Measurements from ENCODE around the gene PTPN6.

The PTPN6 gene

DNA sequence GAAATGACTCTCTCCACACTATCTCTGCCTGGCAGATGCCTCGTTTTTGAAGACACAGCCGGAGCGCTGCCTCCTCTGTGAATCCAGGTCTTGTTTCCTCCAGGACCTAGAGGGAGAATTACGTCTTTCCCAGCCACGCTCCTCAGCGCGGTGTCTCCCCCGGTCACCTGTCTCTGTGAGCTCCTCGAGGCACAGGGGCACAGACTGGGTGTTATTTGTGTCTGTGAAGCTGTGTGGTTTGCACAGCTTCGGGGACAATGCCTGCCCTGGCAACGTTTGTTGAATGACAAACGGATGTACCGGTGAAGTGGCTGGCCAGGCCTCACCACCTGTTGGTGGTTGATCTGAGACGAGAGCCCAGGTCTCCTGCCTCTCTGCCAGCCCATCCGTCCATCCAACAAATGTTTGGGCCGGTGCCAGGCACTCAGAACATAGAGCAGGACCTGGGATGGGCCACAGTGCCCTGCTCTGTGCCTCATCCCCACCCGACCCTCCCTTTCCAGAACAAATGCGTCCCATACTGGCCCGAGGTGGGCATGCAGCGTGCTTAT, 6.1 kb downstream of the PTPN6 start:
- DNase-seq = no peak

DNA sequence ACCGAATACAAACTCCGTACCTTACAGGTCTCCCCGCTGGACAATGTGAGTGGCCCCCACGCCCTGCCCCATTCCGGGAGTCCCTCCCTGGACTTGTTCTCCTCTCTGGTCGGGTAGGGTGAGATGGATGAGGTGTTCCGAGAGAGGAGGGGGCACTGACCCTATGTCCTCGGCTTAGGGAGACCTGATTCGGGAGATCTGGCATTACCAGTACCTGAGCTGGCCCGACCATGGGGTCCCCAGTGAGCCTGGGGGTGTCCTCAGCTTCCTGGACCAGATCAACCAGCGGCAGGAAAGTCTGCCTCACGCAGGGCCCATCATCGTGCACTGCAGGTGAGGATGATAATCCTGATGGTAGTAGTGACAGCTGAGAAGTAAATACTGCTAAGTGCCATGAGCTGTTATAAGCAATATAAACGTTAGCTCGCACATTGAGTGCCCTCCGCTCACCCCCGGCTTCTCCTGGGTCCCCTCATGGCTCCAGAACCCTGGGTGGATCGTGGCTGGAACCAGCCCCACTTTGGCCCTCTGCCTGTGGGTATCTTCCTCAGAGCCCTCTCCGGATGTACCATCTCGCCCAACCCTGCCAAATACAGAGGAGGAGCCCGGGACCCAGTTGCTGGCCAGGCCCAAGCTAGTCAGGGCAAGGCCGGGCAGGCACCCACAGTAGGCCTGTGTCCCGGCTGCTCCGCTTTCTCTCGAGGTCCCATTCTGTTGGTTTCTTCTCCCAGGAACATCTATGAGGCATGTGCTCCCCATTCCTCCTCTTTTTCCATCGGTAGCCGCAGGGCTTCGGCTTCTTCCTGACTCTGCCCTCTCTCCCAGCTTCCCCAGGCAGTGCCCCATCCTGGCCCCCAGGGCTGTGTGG, 6.8 kb downstream of the PTPN6 start:
- no peak for DNase-seq

DNA sequence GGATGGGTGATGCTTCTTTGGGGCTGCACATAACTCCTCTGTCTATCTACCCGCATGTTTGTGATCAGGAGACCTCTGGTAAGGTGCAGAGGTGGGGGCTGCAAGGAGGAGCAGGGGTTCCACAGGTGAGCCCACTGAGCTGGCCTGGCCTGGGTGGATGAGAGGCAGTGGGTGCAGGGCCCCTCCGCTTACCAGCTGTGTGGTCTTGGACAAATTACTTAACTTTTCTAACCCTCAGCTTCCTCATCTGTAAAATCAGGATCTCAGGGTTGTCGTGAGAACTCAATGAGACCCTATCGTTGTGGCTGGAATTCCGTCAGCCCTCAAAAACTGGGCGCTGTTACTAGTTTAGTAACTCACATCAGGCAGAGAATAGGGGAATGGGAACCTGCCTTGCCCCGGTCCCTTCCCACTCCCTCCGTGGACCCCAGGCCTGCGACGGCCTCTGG, 7.5 kb downstream of the PTPN6 start:
- no peak for DNase-seq

DNA sequence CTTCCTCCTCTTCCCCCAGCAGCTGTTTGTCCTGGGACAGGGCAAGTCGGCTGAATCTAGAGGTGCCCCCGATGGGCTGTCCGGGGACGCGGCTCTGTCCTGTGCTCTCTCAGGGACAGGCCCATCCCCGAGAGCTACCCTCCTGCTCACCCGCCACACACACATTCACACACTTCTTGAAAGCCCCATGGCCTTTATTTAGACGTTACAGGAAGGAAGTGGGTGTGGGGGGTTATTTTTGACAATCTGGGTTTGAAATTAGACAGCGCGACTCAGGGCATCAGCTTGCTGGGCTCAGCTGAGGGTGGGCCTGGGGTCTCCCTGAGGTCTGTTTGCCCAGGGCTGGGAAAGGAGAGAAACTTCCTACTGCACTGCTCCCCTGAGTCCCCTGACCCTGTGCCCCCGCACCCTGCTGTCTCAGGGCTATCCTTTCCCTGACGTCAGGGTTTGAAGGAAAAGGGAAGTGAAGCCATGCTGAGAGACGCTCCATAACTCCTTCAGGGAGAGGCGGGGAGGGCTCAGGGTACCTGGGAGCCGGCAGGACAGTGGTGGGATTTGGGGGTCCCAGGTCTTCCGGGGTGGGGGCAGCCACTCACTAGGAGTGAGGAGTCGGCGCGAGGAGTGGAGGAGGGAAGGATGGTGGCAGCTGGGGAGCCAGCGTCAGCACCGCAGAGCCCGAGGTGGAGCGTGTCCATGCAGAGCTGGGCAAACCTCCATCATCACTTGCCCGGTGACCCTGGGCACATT, 8.1 kb downstream of the PTPN6 start:
- DNase-seq = no peak

- DNase-seq = no peak
These were observed 8.8 kb downstream of the PTPN6 start for GRCh38 chr12:6959805-6960592.

GRCh38 chr12:6960593-6961277, 9.6 kb downstream of the PTPN6 start:
- no peak for DNase-seq

- DNase-seq = no peak
These were observed 10.1 kb downstream of the PTPN6 start for GRCh38 chr12:6961278-6961694.

GRCh38 chr12:6961695-6962284, 10.6 kb downstream of the PTPN6 start:
- DNase-seq = peak; percentile 78

GRCh38 chr12:6962285-6963015, 11.3 kb downstream of the PTPN6 start:
- peak; percentile 78 for DNase-seq

GRCh38 chr12:6963016-6963731, 12.0 kb downstream of the PTPN6 start:
- peak; percentile 77 for DNase-seq

DNA sequence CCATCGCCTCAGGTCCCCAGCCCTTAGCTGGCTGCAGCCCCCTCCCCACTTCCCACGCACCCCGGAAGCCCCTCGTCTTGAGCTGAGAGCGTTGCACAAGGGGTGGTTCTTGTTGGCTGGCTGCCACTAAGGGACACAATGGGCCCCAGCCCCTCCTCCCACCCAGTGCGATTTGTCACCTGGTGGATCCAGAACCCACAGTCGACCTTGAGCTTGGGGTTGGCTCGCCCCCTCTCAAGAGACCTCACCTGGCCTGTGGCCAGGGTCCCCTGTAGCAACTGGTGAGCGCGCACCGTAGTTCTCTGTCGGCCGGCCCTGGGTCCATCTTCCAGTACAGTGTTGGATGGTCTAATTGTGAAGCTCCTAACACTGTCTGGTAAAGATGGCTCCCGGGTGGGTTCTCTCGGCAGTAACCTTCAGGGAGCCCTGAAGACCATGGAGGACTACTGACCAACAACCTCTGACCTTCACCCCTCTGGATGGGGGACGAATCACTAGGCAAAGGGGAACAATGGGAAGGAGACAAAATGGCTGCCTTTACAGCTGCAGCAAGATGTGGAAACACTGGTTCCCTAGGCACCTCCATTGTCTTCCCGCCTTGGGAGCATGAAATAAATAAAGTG, 12.7 kb downstream of the PTPN6 start:
- peak; percentile 22 for DNase-seq

DNA sequence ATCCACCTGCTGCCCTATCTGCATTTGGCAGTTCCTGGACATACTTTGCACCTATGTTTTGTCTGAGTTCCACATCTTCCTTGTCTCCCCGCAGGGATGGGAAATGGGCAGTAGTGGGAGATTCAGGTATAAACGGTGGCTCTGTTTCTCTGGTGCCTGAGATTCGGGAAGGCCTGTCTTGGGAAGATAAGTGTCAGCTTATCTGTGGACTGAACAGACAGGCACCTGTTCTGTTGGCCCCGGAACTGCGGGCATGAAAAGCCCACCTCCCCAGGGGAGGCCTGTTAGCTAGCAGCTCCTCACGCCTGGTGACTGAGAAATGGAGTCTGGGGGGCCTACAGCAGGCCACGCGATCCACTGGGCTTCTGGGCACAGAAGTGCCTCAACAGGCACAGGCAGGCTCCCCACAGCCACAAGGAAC, 13.5 kb downstream of the PTPN6 start:
- DNase-seq = no peak

DNA sequence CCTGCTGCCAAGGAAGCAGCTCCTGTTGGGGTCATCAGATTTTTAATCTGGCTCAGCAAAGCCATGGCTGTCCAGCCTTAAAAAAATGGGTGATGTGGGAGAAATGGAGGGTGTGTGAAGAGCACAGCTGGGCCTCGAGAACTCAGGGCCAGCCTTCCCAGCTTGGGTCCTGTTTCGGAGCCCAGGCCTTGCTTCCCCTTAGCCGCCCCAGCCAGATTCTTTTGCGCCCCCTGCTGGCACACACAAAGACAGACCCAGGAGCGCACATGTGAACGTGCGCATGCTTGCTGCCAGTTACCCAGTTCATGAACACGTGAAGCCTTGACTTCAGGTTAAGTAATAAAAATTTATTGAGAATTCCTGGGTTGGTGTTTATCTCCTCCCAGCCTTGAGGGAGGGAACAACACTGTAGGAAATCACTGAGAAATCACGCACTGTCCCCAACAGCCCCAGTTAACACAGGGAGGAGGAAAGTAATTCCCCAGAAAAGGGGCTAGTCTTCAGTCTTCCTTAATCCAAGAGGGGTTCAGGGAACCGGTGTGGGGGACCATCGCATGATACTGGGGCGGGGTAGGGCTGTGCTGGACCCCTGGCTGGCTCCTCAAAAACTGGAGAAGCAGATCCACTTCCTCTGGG, 14.0 kb downstream of the PTPN6 start:
- peak; percentile 52 for DNase-seq

DNA sequence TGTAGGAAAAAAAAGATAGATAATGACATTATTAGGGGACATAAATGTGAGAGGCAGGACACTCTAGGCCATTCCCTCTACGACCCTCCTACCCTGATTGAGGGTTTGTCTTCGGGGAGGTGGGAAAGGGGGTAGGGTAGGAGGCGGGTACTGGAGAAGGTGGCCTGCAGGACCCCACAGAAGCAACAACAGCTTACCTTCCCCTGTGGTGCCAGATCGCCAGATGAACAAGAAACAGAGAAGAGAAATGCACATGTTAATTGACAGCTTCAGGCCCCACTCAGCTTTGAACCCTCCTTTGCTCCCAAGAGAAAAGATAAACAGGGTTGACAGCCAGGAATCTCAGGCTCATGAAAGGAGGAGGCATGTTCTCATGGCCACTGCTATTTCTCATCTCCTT, 14.6 kb downstream of the PTPN6 start:
- no peak for DNase-seq

DNA sequence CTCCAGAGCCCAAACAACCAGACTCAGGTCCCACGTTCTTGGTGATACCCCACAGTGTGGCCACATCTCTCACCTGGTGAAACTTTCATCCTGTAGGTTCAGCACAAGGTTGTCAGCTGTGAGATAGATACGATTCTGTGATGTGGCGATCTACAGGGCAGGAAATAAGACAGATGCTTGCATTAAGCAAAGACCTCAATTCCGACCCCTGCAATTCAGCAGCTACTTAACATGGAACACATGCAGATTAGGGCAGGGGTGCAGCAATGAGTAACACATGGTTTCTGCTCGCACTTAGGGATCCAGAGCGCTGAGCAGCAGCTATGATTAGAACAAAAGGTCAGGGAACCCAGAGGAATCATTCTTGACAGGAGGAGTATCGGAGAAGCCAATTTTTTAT, 15.2 kb downstream of the PTPN6 start:
- DNase-seq = no peak

- no peak for DNase-seq
These were observed 16.5 kb downstream of the PTPN6 start for GRCh38 chr12:6967651-6968100.

- DNase-seq = no peak
These were observed 17.3 kb downstream of the PTPN6 start for GRCh38 chr12:6968426-6968825.

- DNase-seq = no peak
These were observed 19.0 kb downstream of the PTPN6 start for GRCh38 chr12:6970096-6970527.

DNA sequence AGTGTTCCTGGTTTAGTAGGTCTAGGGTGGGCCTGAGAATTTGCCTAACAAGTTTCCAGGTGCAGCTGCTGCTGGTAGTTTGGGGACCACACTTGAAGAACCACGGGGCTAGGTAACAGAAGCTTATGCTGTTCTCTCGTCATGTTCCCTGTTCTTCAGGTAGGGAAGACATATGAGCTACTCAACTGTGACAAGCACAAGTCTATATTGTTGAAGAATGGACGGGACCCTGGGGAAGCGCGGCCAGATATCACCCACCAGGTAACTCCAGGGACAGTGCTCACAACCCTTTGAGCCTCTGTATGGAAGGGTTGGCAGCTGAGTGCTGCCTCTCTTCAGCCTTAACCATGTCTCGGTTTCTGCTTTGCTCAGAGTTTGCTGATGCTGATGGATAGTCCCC, 23.0 kb downstream of the PTPN6 start:
- DNase-seq = no peak

Data from NCI-H2029 treated with DMSO at 0.1 percent for 48 hours (cell line).